GM18873 (cell line): ENCODE results near the gene STIL.
"Not testable (repeated sequence)": the region's sequence is repeated elsewhere in the genome, so short reads cannot be mapped to it uniquely, and the experiment has no call there.

Experiments
- ATAC-seq: cut with Tn5 transposase; IDR thresholded peaks from one replicate; pipeline ENCODE4 v1.9.1; 2021; ENCODE audit warnings: mild to moderate bottlenecking, moderate library complexity, moderate number of reproducible peaks; ENCODE audit not compliant: unreplicated experiment, low FRiP score

Gene STIL

DNA sequence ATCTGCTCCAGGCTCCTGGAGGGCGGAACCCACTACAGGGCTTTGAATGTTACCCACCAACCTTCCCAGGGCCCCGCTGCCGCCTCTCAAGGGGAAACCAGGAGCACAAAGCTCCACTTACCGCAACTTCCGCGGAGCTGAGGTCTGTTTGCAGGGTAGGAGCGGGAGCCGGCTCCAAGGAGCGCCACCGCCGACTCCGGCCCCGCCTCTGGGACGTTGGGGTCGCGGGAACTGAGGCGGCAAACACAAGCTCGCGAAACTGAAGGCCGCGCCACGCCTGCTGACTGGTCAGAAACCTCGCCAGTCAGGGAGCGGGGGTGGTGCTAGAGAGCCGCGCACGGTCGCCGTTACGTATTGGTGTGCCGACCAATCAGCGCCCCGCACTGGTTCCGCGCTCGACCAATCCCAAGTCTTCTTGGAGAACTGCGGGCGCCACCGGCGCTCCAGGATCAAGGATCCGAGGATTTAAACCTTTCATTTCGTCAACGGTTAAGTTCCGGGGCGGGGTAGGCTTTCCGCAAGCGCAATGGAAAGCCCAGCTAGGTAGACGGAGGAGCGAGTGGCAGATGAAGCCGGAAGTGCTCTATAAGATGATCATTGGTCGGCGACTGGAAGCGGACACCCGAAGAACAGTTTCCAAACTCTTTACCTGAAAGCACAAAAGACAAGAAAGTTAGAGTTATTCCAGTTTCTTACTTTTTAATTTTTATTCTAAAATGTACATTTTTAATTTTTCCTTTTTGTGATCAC, at the start of gene STIL:
STIL (minus strand) TSS at position 233 of the 750 bp plus-strand sequence. CDS start 3,828 bp downstream, outside the sequence.
- peak; percentile 91 for ATAC-seq

DNA sequence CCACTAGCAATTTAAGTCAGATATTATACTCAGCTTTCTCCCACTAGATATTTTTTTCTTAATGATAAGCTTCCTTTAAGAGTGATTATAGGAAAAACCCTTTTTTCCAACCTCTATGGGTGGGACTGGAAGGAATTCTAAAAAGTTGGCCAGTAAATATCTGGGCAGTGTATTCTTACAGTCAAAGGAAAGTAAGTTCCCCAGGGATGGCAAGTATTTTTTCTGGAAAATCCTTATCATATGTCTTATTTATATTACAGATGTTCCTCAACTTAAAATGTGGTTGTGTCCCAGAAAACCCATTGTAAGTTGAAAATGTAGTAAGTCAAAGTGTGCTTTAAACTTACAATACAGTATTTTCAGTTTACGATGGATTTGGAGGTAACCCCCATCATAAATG, 48.9 kb upstream of the STIL start:
- no peak for ATAC-seq

DNA sequence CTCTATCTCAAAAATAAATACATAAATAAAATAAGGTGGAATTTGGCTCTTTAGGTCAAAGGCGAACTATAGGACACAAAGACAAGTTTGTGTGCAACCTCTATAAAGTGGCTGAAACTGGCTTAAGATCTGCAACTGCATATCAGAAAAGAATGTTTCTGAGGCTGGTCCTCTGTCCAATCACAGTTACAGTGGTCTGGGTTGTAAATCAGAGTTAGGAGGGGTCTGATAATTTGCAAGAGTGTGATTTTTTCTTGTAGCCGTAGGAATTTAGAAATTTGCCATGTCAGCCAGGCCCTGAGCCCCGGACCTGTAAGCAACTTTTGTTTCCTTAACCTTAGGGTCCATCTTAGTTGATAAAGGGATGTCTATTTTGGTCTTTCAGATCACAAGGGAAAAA, 47.4 kb upstream of the STIL start:
- ATAC-seq: no peak

DNA sequence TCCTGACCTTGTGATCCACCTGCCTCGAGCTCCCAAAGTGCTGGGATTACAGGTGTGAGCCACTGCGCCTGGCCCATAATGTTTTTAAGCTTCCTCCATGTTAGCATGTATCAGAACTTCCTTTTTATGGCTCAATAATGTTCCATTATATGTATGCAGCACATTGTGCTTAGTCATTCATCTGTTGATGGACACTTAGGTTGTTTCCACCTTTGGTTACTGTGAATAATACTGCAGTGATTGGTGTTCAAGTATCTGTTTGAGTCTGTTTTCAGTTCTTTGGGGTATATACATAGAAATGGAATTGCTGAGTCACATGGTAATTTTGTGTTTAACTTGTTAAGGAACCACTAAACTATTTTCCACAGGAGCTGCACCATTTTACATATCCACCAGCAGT, 37.4 kb upstream of the STIL start:
- peak; percentile 91 for ATAC-seq

DNA sequence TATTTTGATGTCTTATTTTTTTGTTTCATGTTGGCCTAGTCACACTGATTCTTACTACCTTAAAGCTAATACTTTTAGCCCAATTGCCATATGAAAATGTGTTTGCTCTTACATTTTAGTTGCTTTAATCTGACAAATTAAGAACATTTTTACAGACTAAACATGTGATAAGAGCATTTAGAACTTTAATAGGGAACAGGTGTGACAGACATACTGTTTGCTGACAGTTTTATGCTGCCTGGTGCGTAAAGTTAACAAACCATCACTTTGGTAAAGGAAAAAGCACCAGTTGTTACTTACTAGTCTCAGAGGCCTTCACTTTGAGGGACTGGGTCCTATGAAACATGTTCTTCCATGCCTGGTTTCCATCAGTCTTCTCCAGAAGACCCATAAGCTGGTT, 34.3 kb upstream of the STIL start:
- no peak for ATAC-seq

GRCh38 chr1:47347735-47348134, 33.8 kb upstream of the STIL start:
- ATAC-seq: no peak

DNA sequence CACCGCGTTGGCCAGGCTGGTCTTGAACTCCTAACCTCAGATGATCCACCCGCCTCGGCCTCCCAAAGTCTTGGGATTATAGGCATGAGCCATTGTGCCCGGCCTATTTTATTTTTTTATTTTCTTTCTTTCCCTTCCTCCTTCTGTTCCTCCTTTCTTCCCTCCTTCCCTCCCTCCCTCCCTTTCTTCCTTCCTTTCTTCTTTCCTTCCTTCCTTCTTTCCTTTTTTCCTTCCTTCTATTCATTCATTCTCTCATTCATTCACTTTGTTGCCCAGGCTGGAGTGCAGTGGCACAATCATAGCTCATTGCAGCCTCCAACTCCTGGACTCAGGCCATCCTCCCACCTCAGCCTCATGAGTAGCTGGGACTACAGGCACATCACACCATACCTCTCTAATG, 33.0 kb upstream of the STIL start:
- ATAC-seq: not testable (repeated sequence)

DNA sequence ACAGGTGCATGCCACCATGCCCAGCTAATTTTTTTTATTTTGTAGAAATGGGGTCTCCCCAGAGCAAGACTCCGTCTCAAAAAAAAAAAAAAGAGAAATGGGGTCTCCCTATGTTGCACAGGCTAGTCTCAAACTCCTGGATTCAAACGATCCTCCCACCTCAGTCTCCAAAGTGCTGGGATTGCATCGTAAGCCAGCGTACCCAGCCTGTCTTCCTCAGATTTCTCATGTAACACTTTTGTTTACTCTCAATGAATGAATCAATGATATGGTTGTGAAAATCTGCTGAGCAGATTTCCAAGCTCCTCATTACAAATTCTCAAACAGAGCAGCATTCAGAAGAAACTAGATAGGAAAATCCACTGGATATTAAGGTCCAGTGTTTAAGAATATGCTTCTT, 26.3 kb upstream of the STIL start:
- ATAC-seq: no peak

- no peak for ATAC-seq
Observed at GRCh38 chr1:47338249-47339077, 24.5 kb upstream of the STIL start.

- ATAC-seq: no peak
Observed at GRCh38 chr1:47337350-47337749, 23.4 kb upstream of the STIL start.

GRCh38 chr1:47334765-47335435, 21.0 kb upstream of the STIL start:
- no peak for ATAC-seq

DNA sequence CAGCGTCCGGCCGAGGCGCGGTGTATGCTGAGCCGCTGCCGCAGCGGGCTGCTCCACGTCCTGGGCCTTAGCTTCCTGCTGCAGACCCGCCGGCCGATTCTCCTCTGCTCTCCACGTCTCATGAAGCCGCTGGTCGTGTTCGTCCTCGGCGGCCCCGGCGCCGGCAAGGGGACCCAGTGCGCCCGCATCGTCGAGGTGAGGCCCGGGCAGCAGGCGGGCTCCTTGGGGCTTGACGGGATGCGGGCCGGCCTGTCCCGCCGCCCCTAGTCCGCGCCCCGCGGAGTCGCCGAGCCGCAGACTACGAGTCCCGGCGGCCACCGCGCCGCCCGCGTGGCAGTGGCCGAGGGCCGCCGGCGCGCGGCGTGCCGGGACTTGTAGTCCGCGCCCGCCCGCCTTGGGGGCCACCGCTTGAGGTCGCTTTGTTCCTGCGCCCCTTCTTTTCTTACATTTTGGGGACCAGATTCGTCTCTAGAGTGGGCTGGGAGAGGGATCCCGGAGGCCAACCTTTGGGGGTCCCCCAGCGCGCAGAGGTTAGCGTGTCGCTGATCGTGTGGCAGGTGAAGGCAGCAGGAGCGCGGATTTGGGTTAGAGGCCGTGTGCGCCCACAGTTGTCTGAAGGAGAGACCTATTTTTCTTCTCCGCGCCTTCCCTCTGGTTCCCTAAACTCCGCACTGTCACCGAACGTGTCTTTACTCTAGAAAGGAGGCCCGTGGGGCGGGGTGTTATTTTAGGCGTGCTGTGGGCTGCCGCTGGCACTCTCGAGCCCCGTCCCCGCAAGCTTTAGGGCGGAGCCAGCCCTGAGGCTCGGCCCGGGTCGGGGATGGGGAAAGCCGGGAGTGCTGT, 20.2 kb upstream of the STIL start:
- peak; percentile 53 for ATAC-seq

- peak; percentile 53 for ATAC-seq
Observed at GRCh38 chr1:47333578-47333921, 19.6 kb upstream of the STIL start, which contains the start of gene CMPK1. Gene CMPK1 (plus strand): TSS chr1:47333790. CDS start chr1:47333946, 156 bp downstream.

DNA sequence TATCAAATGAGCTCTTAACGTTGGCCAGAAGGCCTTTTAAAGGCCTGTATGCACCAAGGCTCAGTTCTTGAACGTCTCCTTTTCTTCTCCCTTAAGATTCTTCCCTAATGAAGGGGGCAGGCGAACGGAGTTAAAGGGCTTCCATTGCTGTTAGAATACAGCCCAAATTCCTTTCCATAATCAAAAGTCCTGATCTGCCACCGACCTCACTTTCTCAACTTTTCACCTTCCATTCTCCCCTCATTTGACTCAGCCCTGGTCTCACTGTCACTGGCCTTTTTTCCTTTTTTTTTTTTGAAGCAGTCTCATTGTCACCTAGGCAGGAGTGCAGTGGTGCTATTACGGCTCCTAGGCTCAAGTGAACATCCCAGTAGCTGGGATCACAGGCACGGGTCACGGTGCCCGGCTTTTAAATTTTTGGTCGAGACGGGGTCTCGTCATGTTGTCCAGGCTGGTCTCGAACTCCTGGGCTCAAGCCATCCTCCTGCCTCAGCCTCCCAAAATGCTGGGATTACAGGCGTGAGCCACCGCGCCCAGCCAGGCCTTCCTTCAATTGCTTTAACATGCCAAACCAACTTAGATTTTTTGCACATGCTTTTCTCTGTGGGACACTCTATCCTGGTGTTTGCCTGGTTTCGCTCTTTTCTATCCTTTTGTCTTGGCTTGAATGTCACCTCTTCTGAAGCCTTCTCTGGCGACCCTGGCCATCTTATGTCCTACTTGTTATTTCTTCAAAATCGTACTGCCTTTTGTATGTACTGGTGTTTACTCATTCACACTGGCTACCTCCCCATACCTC, 19.0 kb upstream of the STIL start:
- ATAC-seq: no peak

GRCh38 chr1:47331875-47332274, 17.9 kb upstream of the STIL start:
- ATAC-seq: no peak

DNA sequence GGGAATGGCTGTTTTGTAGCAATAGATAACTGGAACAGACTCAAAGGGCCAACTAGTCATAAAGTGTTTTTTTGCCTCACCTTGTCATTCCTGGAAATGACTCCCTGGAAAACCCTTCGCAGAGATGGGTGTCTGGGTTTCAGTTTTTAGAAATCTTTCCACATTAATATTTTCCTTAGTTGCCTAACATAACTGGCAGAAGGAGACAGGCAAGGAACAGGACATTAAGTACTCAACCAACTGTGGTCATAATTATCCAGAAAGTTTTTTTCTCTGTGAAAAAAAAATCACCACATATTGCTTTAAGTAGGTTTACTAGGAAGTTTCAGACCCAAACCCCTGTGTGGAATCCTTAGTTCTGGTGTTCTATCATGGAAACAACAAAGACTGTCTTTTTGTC, 16.3 kb upstream of the STIL start:
- no peak for ATAC-seq

- no peak for ATAC-seq
Observed at GRCh38 chr1:47328992-47329391, 15.0 kb upstream of the STIL start.

DNA sequence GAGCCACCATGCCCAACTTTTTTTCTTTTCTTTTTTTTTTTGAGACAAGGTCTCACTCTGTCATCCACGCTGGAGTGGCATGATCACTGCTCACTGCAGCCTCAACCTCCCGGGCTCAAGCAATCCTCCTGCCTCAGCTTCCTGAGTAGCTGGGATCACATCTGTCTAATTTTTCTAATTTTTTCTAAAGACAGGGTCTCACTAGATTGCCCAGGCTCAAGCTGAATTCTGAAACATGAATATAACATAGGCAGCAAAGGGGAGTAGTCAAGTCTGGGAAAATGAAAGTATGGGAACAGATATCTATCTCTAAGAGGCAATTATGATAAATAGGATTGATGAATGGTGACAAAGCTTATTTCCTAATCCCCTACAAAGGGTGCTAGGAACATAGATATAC, 12.3 kb upstream of the STIL start:
- no peak for ATAC-seq

DNA sequence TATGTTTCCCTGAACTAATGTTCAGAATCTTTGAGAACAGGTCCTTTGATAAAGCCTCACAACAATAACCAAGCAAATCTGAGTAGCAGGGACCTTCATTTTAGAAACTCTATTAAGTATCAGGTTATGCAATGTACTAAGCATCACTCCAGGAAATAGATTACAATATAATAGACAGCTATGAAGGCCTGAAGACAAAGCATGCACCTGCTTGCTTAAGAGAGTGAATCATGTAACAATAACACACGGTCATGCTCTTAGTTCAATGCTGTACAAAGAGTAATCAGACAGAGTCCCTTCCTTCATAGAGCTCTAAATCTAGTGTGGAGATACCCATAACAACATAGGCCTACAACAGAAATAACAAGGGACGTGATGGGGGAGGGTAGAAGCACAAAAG, 11.6 kb upstream of the STIL start:
- no peak for ATAC-seq

DNA sequence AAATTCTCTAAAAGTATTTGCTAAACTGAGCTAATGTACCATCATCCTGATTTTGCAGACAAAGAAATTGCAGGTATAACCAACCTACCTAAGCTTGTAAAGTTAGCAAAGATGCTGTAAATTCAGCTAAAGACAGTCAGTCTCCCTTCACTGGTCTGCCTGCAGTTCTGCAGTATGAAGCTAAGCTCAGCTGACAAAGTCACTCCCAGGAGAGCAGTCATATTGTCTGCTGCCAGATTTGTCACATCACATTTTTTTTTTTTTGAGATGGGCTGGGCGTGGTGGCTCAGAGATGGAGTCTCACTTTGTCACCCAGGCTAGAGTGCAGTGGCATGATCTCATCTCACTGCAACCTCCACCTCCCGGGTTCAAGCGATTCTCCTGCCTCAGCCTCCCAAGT, 10.7 kb upstream of the STIL start:
- ATAC-seq: no peak
